WTC11 (cell line): Measurements from ENCODE around the gene IRF2BPL. TPM values are rescaled to one million over a fixed set of nuclear protein-coding genes. Genes with fewer than 3 reads are reported as not detected.

Experiments used
- ATAC-seq: fragments of 200-7000 bp; cut with Tn5 transposase; 2 replicates; pipeline ENCODE4 v1.10.0; 2021; ENCODE audit warnings: mild to moderate bottlenecking, moderate library complexity
- CTCF ChIA-PET: fragments of 300-600 bp; sonication (Branson Sonifier 250); formaldehyde crosslinking; loops from one replicate; lab custom pipeline; 2021; ENCODE audit warnings: antibody characterized with exemption; lab: Charles Lee
- POLR2A ChIA-PET: fragments of 350-600 bp; sonication (Branson Sonifier 250); formaldehyde crosslinking; loops from one replicate; lab custom pipeline; 2021; ENCODE audit warnings: antibody characterized with exemption; lab: Charles Lee
- DNase-seq: peaks from one replicate; pipeline ENCODE4 v3.0.0; 2021; ENCODE audit warnings: low spot score
- H3K27ac Mint-ChIP-seq: 2 replicates; pipeline ENCODE4 v1.8.0; 2021; ENCODE audit warnings: mixed read lengths
- H3K27me3 Mint-ChIP-seq: 2 replicates; pipeline ENCODE4 v1.8.0; 2021; ENCODE audit warnings: low read depth, mild to moderate bottlenecking, moderate library complexity, mixed read lengths
- H3K36me3 Mint-ChIP-seq: 2 replicates; pipeline ENCODE4 v1.8.0; 2021; ENCODE audit warnings: mixed read lengths
- H3K4me1 Mint-ChIP-seq: 2 replicates; pipeline ENCODE4 v1.8.0; 2022; ENCODE audit warnings: mixed read lengths
- H3K4me3 Mint-ChIP-seq: 2 replicates; pipeline ENCODE4 v1.8.0; 2021; ENCODE audit warnings: mild to moderate bottlenecking, moderate library complexity, mixed read lengths
- H3K9me3 Mint-ChIP-seq: 2 replicates; pipeline ENCODE4 v1.8.0; 2021; ENCODE audit warnings: mixed read lengths
- CBFB ChIP-seq: sonication (generic); formaldehyde crosslinking; IDR thresholded peaks from 2 replicates; pipeline ENCODE4 v1.8.1; 2022; ENCODE audit warnings: mild to moderate bottlenecking, low read depth, missing genetic modification reagents
- ESRRA ChIP-seq: sonication (generic); formaldehyde crosslinking; IDR thresholded peaks from 2 replicates; pipeline ENCODE4 v1.8.1; 2022; ENCODE audit warnings: mild to moderate bottlenecking, missing genetic modification reagents, borderline replicate concordance
- ETV6 ChIP-seq: sonication (generic); formaldehyde crosslinking; IDR thresholded peaks from 2 replicates; pipeline ENCODE4 v1.8.1; 2022; ENCODE audit warnings: mild to moderate bottlenecking, missing genetic modification reagents
- FOXK1 ChIP-seq: sonication (generic); formaldehyde crosslinking; IDR thresholded peaks from 2 replicates; pipeline ENCODE4 v1.8.0; 2022; ENCODE audit warnings: mild to moderate bottlenecking, moderate library complexity, missing genetic modification reagents
- HMGA2 ChIP-seq: fragments of 250-450 bp; sonication (Bioruptor Pico); IDR thresholded peaks from 2 replicates; pipeline ENCODE4 v1.4.0; 2021; ENCODE audit warnings: mild to moderate bottlenecking, moderate library complexity
- NR1H2 ChIP-seq: sonication (generic); formaldehyde crosslinking; IDR thresholded peaks from 2 replicates; pipeline ENCODE4 v1.9.0; 2021; ENCODE audit warnings: mild to moderate bottlenecking, moderate library complexity, missing genetic modification reagents
- PRDM15 ChIP-seq: sonication (generic); formaldehyde crosslinking; IDR thresholded peaks from 2 replicates; pipeline ENCODE4 v1.8.0; 2022; ENCODE audit warnings: missing genetic modification reagents
- PRRX2 ChIP-seq: fragments of 250-450 bp; sonication (Bioruptor Pico); IDR thresholded peaks from 2 replicates; pipeline ENCODE4 v1.8.0; 2021; ENCODE audit warnings: mild to moderate bottlenecking
- ZBTB43 ChIP-seq: sonication (generic); formaldehyde crosslinking; IDR thresholded peaks from 2 replicates; pipeline ENCODE4 v1.8.1; 2023; ENCODE audit warnings: mild to moderate bottlenecking, missing genetic modification reagents
- ZMAT4 ChIP-seq: fragments of 250-450 bp; sonication (Bioruptor Pico); IDR thresholded peaks from 2 replicates; pipeline ENCODE4 v1.9.0; 2021; ENCODE audit warnings: mild to moderate bottlenecking
- ZNF396 ChIP-seq: fragments of 250-450 bp; sonication (Bioruptor Pico); IDR thresholded peaks from 2 replicates; pipeline ENCODE4 v1.8.0; 2021; ENCODE audit warnings: mild to moderate bottlenecking, moderate library complexity, borderline replicate concordance
- ZNF423 ChIP-seq: fragments of 250-450 bp; sonication (Bioruptor Pico); IDR thresholded peaks from 2 replicates; pipeline ENCODE4 v2.1.2; 2022; ENCODE audit warnings: mild to moderate bottlenecking, moderate library complexity
- total RNA-seq: library from RNA; stranded (reverse); gene quantifications from 3 replicates; pipeline ENCODE4 v1.2.3, GENCODE V29; 2021
- TF ChIP-seq, protein P1 (sequence below): sonication (generic); formaldehyde crosslinking; IDR thresholded peaks from 2 replicates; pipeline ENCODE4 v1.8.1; 2022; ENCODE audit warnings: low read depth, missing genetic modification reagents, borderline replicate concordance
- TF ChIP-seq, protein P2 (sequence below): sonication (generic); formaldehyde crosslinking; conservative IDR thresholded peaks from 2 replicates; pipeline ENCODE4 v1.8.1; 2022; ENCODE audit warnings: mild to moderate bottlenecking, missing genetic modification reagents
- TF ChIP-seq, protein P3 (sequence below): fragments of 250-450 bp; sonication (Bioruptor Pico); conservative IDR thresholded peaks from 2 replicates; pipeline ENCODE4 v1.9.0; 2021; ENCODE audit warnings: mild to moderate bottlenecking
- TF ChIP-seq, protein P4 (sequence below): sonication (generic); formaldehyde crosslinking; IDR thresholded peaks from 2 replicates; pipeline ENCODE4 v1.8.0; 2023; ENCODE audit warnings: missing genetic modification reagents, mild to moderate bottlenecking, borderline replicate concordance

Gene IRF2BPL
- total RNA-seq, 1 experiment from 2014 or later = 126 TPM

DNA sequence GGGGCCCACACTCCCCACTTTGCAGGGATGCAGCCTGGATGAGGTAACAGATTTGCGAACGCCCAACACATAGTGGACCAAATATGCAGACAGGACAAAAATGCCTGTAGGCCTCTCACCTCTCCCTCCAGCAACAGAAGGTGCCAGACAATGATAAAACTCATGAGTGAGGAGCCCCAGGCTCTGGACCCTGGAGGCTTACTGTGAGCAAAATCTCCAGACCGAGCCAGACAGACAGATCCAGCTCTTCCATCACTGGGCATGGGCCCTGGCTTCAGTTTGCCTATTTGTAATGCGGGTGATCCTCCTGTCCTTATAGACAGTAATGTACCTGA, 42.3 kb downstream of the IRF2BPL start (continued):
- TF ChIP-seq, protein P1, sequence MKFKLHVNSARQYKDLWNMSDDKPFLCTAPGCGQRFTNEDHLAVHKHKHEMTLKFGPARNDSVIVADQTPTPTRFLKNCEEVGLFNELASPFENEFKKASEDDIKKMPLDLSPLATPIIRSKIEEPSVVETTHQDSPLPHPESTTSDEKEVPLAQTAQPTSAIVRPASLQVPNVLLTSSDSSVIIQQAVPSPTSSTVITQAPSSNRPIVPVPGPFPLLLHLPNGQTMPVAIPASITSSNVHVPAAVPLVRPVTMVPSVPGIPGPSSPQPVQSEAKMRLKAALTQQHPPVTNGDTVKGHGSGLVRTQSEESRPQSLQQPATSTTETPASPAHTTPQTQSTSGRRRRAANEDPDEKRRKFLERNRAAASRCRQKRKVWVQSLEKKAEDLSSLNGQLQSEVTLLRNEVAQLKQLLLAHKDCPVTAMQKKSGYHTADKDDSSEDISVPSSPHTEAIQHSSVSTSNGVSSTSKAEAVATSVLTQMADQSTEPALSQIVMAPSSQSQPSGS (CRISPR knock-in tag) = no peak
- TF ChIP-seq NR1H2 (CRISPR knock-in tag) = no peak
- no peak for TF ChIP-seq ETV6
- TF ChIP-seq CBFB (CRISPR knock-in tag) = no peak
- TF ChIP-seq ZNF396 (CRISPR knock-in tag) = no peak
- TF ChIP-seq HMGA2 (CRISPR knock-in tag) = no peak
- TF ChIP-seq PRRX2 (CRISPR knock-in tag) = no peak
- TF ChIP-seq ESRRA (CRISPR knock-in tag) = no peak
- TF ChIP-seq, protein P2, sequence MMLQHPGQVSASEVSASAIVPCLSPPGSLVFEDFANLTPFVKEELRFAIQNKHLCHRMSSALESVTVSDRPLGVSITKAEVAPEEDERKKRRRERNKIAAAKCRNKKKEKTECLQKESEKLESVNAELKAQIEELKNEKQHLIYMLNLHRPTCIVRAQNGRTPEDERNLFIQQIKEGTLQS (CRISPR knock-in tag) = no peak
- no peak for TF ChIP-seq FOXK1 (CRISPR knock-in tag)
- no peak for TF ChIP-seq ZNF423
- no peak for TF ChIP-seq ZMAT4
- no peak for TF ChIP-seq PRDM15 (CRISPR knock-in tag)
- TF ChIP-seq, all 79 proteins: peak for 0

DNA sequence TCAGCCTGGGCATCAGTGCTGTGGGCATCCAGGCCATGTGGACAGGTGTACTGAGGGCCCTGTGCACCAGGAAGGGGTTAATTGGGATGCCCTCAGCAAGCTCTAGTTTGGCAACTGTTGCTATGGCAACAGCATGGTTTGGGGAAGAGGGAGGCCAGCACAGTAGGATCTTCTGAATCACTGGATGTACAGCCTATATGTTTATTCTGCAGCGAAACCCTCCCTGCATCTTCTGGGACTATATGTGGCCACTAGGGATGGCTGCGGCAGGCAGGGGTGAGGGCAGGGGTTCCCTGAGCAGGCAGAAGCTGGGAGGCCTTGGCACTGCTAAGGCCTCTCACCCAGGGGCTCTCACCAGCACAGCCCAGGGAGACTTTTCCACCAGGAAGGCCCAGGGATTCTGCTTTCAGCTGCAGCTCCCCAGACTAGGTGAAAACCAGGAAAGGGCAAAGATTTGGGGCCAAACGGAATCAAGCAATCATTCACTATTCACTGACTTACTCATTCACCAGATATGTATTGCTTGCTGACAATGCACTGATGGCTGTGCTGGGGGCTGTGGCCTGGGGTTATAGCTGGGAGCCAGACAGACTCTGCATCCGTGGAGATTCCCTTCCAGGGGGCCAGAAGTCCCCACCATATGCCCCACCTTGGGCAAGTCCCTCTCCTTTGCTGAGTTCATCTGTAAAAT, 42.8 kb downstream of the IRF2BPL start:
- DNase-seq (no peak), ATAC-seq (peak; percentile 23; the same call in 1 of the 2 replicates)
- H3K4me1 Mint-ChIP-seq = peaks cover 43% of the 10 kb centered on the region
- CTCF ChIA-PET = interaction anchor here (0.8 to 3.0 kb wide), 11 partner anchors 11 to 110 kb away, joined by 3 to 12 read pairs (median 4); no protein-coding TSS in a partner anchor
- no peak overlapping the region for H3K4me3 Mint-ChIP-seq
- H3K27me3 Mint-ChIP-seq = no peaks in the 10 kb centered on the region
- peaks cover 11% of the 10 kb centered on the region for H3K9me3 Mint-ChIP-seq
- POLR2A ChIA-PET = interaction anchor here (2.2 kb wide), 1 partner anchor 24 kb away, joined by 8 read pairs; no protein-coding TSS in a partner anchor
- H3K36me3 Mint-ChIP-seq = no peaks in the 10 kb centered on the region
- H3K27ac Mint-ChIP-seq = peak overlapping the region; percentile 57; the same call in 1 of the 2 replicates
- TF ChIP-seq, protein P3, sequence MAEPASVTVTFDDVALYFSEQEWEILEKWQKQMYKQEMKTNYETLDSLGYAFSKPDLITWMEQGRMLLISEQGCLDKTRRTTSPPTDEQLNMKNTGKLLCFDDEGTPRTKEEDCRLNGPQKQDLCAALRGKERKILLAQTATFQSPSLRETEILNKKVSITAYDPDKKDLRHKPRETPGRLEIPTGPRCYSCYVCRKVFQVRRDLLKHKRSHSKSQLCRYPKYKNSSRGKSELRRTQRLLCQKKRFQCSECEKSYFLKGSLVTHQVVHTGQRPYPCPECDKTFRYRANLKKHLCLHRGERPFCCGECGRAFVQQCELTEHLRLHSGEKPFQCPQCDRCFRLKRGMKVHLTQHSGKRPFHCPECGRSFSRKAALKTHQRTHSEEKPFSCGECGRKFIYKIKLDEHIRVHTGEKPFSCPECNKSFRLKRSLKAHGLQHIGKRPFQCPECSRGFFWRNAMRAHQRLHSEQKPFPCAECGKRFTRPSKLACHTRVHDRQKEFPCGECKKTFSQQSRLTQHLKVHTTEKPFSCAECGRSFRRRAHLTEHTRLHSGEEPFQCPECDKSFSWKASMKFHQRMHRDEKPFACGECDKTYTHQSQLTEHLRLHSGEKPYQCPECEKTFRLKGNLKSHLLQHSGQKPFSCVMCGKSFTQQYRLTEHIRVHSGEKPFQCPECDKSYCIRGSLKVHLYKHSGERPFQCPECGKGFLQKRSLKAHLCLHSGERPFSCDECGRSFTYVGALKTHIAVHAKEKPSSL (CRISPR knock-in tag) = no peak
- TF ChIP-seq ZMAT4 (no peak), ZBTB43 (no peak)
- TF ChIP-seq, protein P4, sequence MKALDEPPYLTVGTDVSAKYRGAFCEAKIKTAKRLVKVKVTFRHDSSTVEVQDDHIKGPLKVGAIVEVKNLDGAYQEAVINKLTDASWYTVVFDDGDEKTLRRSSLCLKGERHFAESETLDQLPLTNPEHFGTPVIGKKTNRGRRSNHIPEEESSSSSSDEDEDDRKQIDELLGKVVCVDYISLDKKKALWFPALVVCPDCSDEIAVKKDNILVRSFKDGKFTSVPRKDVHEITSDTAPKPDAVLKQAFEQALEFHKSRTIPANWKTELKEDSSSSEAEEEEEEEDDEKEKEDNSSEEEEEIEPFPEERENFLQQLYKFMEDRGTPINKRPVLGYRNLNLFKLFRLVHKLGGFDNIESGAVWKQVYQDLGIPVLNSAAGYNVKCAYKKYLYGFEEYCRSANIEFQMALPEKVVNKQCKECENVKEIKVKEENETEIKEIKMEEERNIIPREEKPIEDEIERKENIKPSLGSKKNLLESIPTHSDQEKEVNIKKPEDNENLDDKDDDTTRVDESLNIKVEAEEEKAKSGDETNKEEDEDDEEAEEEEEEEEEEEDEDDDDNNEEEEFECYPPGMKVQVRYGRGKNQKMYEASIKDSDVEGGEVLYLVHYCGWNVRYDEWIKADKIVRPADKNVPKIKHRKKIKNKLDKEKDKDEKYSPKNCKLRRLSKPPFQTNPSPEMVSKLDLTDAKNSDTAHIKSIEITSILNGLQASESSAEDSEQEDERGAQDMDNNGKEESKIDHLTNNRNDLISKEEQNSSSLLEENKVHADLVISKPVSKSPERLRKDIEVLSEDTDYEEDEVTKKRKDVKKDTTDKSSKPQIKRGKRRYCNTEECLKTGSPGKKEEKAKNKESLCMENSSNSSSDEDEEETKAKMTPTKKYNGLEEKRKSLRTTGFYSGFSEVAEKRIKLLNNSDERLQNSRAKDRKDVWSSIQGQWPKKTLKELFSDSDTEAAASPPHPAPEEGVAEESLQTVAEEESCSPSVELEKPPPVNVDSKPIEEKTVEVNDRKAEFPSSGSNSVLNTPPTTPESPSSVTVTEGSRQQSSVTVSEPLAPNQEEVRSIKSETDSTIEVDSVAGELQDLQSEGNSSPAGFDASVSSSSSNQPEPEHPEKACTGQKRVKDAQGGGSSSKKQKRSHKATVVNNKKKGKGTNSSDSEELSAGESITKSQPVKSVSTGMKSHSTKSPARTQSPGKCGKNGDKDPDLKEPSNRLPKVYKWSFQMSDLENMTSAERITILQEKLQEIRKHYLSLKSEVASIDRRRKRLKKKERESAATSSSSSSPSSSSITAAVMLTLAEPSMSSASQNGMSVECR = no peak
- TF ChIP-seq, protein P1 (CRISPR knock-in tag) = no peak
